ENCODE results near the gene LYST. TPM values are rescaled to one million over a fixed set of nuclear protein-coding genes. Genes with fewer than 3 reads are reported as not detected.
A peak's percentile ranks its signal among the peaks of the same experiment; 100 is the strongest.
"Not testable (repeated sequence)": the region's sequence is repeated elsewhere in the genome, so short reads cannot be mapped to it uniquely, and the experiment has no call there.

Gene LYST
- total and polyA plus RNA-seq, 2 experiments from 2014 or later = 3.0 to 6.1 TPM

DNA sequence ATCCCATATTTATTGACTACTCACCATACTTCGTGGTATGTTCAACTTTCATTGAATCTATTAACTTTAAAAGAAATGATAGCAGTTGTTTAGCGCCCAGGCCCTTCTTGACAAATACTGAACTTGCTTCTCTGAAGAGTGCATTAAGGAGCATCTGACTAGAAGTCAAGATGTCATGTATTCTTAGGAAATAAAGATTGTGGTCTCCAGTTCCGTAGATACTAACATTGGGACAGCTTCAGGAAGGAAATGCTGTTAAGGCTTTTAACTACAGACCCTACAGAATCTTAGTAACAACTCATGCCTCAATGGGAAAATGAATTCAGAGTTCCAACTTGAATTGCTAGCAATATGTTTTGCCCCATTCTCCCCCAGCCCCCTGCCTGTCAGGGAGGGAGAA, 14.8 kb downstream of the LYST start:
- no peak for DNase-seq (ENCODE audit: low spot score)
- H3K9me2 ChIP-seq (replicated peaks; ENCODE audit: insufficient read depth) = no peaks in the 10 kb centered on the region
- no peaks in the 10 kb centered on the region for H3K4me1 ChIP-seq (ENCODE audit: insufficient read depth)
- no peak overlapping the region for H3K27ac ChIP-seq
- H3K9me3 ChIP-seq (ENCODE audit: low read depth) = no peaks in the 10 kb centered on the region
- TF ChIP-seq, protein P1, sequence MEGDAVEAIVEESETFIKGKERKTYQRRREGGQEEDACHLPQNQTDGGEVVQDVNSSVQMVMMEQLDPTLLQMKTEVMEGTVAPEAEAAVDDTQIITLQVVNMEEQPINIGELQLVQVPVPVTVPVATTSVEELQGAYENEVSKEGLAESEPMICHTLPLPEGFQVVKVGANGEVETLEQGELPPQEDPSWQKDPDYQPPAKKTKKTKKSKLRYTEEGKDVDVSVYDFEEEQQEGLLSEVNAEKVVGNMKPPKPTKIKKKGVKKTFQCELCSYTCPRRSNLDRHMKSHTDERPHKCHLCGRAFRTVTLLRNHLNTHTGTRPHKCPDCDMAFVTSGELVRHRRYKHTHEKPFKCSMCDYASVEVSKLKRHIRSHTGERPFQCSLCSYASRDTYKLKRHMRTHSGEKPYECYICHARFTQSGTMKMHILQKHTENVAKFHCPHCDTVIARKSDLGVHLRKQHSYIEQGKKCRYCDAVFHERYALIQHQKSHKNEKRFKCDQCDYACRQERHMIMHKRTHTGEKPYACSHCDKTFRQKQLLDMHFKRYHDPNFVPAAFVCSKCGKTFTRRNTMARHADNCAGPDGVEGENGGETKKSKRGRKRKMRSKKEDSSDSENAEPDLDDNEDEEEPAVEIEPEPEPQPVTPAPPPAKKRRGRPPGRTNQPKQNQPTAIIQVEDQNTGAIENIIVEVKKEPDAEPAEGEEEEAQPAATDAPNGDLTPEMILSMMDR (IDR thresholded peaks at IDR 0.05; ENCODE audit: poor library complexity) = no peak
- TF ChIP-seq EZH2phosphoT487 (IDR thresholded peaks at IDR 0.05; ENCODE audit: low read depth, severe bottlenecking, unreplicated experiment) (no peak), EZH2 (IDR thresholded peaks at IDR 0.05; ENCODE audit: borderline replicate concordance) (no peak)
- H4K20me1 ChIP-seq (ENCODE audit: insufficient read depth, poor library complexity, severe bottlenecking) = no peaks in the 10 kb centered on the region
- H3K36me3 ChIP-seq (replicated peaks; ENCODE audit: insufficient read depth, low read depth) = no peaks in the 10 kb centered on the region
- no peak overlapping the region for H3K4me3 ChIP-seq
- no peak overlapping the region for H2AFZ ChIP-seq
- no peaks in the 10 kb centered on the region for H3K27me3 ChIP-seq
- H3K79me2 ChIP-seq = peaks cover 18% of the 10 kb centered on the region
- H3K4me2 ChIP-seq = no peak overlapping the region
- 92% methylated on average over 3 of the region's 3 CpGs for WGBS (ENCODE audit: low lambda C conversion rate, missing lambda C conversion rate)

DNA sequence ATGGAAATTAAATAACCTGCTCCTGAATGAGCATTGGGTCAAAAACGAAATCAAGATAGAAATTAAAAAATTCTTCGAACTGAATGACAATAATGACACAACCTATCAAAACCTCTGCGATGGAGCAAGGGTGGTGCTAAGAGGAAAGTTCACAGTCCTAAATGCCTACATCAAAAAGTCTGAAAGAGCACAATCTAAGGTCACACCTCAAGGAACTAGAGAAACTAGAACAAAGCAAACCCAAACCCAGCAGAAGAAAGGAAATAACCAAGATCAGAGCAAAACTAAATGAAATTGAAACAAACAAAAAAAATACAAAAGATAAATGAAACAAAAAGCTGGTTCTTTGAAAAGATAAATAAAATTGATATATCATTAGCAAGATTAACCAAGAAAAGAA, 18.5 kb downstream of the LYST start:
- not testable (repeated sequence) for H2AFZ ChIP-seq; H3K27me3 ChIP-seq; H3K4me3 ChIP-seq; H3K27ac ChIP-seq; H3K9me3 ChIP-seq (ENCODE audit: low read depth); H4K20me1 ChIP-seq (ENCODE audit: insufficient read depth, poor library complexity, severe bottlenecking); H3K36me3 ChIP-seq (replicated peaks; ENCODE audit: insufficient read depth, low read depth); DNase-seq (ENCODE audit: low spot score); H3K9me2 ChIP-seq (replicated peaks; ENCODE audit: insufficient read depth); H3K4me1 ChIP-seq (ENCODE audit: insufficient read depth); H3K4me2 ChIP-seq
- WGBS (ENCODE audit: low lambda C conversion rate, missing lambda C conversion rate) = 92% methylated on average over 3 of the region's 3 CpGs
- H3K79me2 ChIP-seq = peaks cover 21% of the 10 kb centered on the region

DNA sequence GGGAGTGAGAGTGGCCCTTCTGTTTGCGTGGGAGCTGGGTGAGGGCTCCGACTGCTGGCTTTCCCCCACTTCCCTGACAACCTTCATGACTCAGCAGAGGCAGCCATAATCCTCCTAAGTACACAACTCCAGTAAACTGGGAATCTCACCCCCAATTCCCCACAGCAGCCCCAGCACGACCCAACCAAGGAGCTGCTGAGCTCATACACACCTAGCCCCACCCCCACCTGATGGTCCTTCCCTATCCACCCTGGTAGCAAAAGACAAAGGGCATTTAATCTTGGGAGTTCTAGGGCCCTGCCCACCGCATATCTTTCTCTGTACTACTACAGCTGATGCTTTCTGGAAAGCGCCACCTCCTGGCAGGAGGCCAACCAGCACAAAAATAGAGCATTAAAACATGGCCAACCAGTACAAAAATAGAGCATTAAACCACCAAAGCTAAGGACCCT, 21.0 kb downstream of the LYST start:
- not testable (repeated sequence) for H3K4me1 ChIP-seq (ENCODE audit: insufficient read depth); H3K9me2 ChIP-seq (replicated peaks; ENCODE audit: insufficient read depth); H3K9me3 ChIP-seq (ENCODE audit: low read depth); H3K27me3 ChIP-seq; H3K4me2 ChIP-seq; H3K4me3 ChIP-seq; H3K27ac ChIP-seq; H4K20me1 ChIP-seq (ENCODE audit: insufficient read depth, poor library complexity, severe bottlenecking); H3K36me3 ChIP-seq (replicated peaks; ENCODE audit: insufficient read depth, low read depth); H2AFZ ChIP-seq
- TF ChIP-seq, protein P1 (IDR thresholded peaks at IDR 0.05; ENCODE audit: poor library complexity) = peak; percentile 19
- peaks cover 25% of the 10 kb centered on the region for H3K79me2 ChIP-seq
- WGBS (ENCODE audit: low lambda C conversion rate, missing lambda C conversion rate) = 89% methylated on average over 5 of the region's 5 CpGs
- DNase-seq (ENCODE audit: low spot score) = peak; percentile 3

DNA sequence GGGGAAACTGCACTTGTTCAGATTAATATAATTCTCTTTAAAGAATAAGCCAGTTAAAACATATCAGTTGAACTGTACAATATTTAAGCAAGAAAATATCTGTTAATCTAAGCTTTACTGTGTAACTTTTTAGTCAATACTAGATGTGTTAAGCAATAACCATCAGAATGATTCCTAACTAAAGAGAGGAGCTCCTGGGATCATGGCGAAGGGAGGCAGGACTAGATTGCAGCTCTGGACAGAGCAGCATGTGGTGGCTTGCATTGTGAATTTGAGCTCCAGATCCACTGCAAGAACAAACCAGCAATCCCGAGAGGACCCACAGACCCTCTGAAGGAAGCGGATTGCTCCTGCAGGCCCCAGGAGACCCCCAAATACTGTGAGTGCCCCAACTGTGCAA, 21.9 kb downstream of the LYST start:
- no peak overlapping the region for H2AFZ ChIP-seq
- 90% methylated on average over 3 of the region's 3 CpGs for WGBS (ENCODE audit: low lambda C conversion rate, missing lambda C conversion rate)
- H3K27me3 ChIP-seq = no peaks in the 10 kb centered on the region
- H3K4me2 ChIP-seq = no peak overlapping the region
- no peaks in the 10 kb centered on the region for H3K9me3 ChIP-seq (ENCODE audit: low read depth)
- H3K79me2 ChIP-seq = peaks cover 25% of the 10 kb centered on the region
- TF ChIP-seq, protein P1 (IDR thresholded peaks at IDR 0.05; ENCODE audit: poor library complexity) = no peak
- no peak for TF ChIP-seq EZH2phosphoT487 (IDR thresholded peaks at IDR 0.05; ENCODE audit: low read depth, severe bottlenecking, unreplicated experiment)
- no peak for TF ChIP-seq EZH2 (IDR thresholded peaks at IDR 0.05; ENCODE audit: borderline replicate concordance)
- no peak overlapping the region for H3K27ac ChIP-seq
- H3K9me2 ChIP-seq (replicated peaks; ENCODE audit: insufficient read depth) = no peaks in the 10 kb centered on the region
- no peak overlapping the region for H3K4me3 ChIP-seq
- DNase-seq (ENCODE audit: low spot score) = no peak
- no peaks in the 10 kb centered on the region for H3K36me3 ChIP-seq (replicated peaks; ENCODE audit: insufficient read depth, low read depth)
- H4K20me1 ChIP-seq (ENCODE audit: insufficient read depth, poor library complexity, severe bottlenecking) = no peaks in the 10 kb centered on the region
- no peaks in the 10 kb centered on the region for H3K4me1 ChIP-seq (ENCODE audit: insufficient read depth)

Data from hepatocyte (in vitro differentiated cells).